B cell (primary cell): ENCODE results near the gene PPP1R14C. TPM values are rescaled to one million over a fixed set of nuclear protein-coding genes. Genes with fewer than 3 reads are reported as not detected.

Experiments
- ATAC-seq: fragments of 200-7000 bp; cut with Tn5 transposase; one replicate; pipeline ENCODE4 v1.10.0; 2021; ENCODE audit warnings: low read depth, mild to moderate bottlenecking, moderate number of reproducible peaks, moderate library complexity
- CTCF ChIA-PET: fragments of 350-600 bp; sonication (Branson Sonifier 250); formaldehyde crosslinking; loops from one replicate; lab custom pipeline; 2021; ENCODE audit warnings: antibody characterized with exemption, inconsistent platforms; lab: Charles Lee
- POLR2A ChIA-PET: fragments of 350-600 bp; sonication (Branson Sonifier 250); formaldehyde crosslinking; loops from one replicate; lab custom pipeline; 2021; ENCODE audit warnings: antibody characterized with exemption; lab: Charles Lee
- DNase-seq: peaks from one replicate; pipeline ENCODE4 v3.0.0; 2013
- H2AFZ ChIP-seq: 2 replicates; pipeline ENCODE4 v1.6.1; 2012; ENCODE audit warnings: mild to moderate bottlenecking, low read depth, low read length; ENCODE audit not compliant: insufficient read depth, poor library complexity, severe bottlenecking
- H3K27ac ChIP-seq, 2 donors: 1 replicate in 1 of 2; 2 replicates in 1 of 2; pipeline ENCODE4 v1.5.1; 2012 to 2013; ENCODE audit warnings: low read length in 2 of 2, mild to moderate bottlenecking in 2 of 2, moderate library complexity in 1 of 2
- H3K27me3 ChIP-seq, 4 experiments: fragments of 200-600 bp in 1 of 4; sonication (generic) in 1 of 4; replicated peaks in 1 of 4; 1 replicate in 2 of 4; 2 replicates in 2 of 4; pipeline versions ENCODE4 v1.6.1 to v1.7.0; 2013 to 2016; ENCODE audit warnings: low read length in 3 of 4, mild to moderate bottlenecking in 2 of 4, mixed read lengths in 1 of 4, moderate library complexity in 1 of 4; ENCODE audit not compliant: insufficient read depth in 4 of 4, control insufficient read depth in 3 of 4; ENCODE audit errors: control extremely low read depth in 1 of 4
- H3K36me3 ChIP-seq, 2 experiments: replicated peaks in 1 of 2; 1 replicate in 1 of 2; 2 replicates in 1 of 2; pipeline versions ENCODE4 v1.6.1 to v1.7.1; 2013; ENCODE audit warnings: low read length in 1 of 2; ENCODE audit not compliant: insufficient read depth in 2 of 2, control insufficient read depth in 1 of 2; ENCODE audit errors: control extremely low read depth in 1 of 2, extremely low read depth in 1 of 2
- H3K4me1 ChIP-seq, 2 donors: fragments of 200-600 bp in 1 of 2; sonication (generic) in 1 of 2; 1 replicate in 1 of 2; 2 replicates in 1 of 2; pipeline versions ENCODE4 v1.5.1 to v1.6.1; 2013 to 2017; ENCODE audit warnings: low read length in 2 of 2; ENCODE audit not compliant: control insufficient read depth in 2 of 2, insufficient read depth in 2 of 2
- H3K4me2 ChIP-seq: replicated peaks from 2 replicates; pipeline ENCODE3; 2012; ENCODE audit warnings: mild to moderate bottlenecking, low read depth, low read length; ENCODE audit not compliant: poor library complexity, severe bottlenecking
- H3K4me3 ChIP-seq, 5 experiments: fragments of 200-600 bp in 1 of 5; sonication (generic) in 1 of 5; 1 replicate in 3 of 5; 2 replicates in 2 of 5; pipeline versions ENCODE4 v1.5.1 to v1.7.0; 2011 to 2016; ENCODE audit warnings: low read length in 4 of 5, mild to moderate bottlenecking in 4 of 5, low read depth in 2 of 5, control low read depth in 1 of 5, moderate library complexity in 1 of 5; ENCODE audit not compliant: insufficient read depth in 1 of 5; ENCODE audit errors: control extremely low read depth in 1 of 5, extremely low read depth in 1 of 5
- H3K79me2 ChIP-seq: fragments of 200-600 bp; sonication (generic); one replicate; pipeline ENCODE4 v1.6.0; 2016; ENCODE audit warnings: low read length; ENCODE audit not compliant: control insufficient read depth, insufficient read depth
- H3K9ac ChIP-seq: fragments of 200-600 bp; sonication (generic); 2 replicates; pipeline ENCODE4 v1.6.1; 2017; ENCODE audit warnings: mild to moderate bottlenecking, low read length, moderate library complexity
- H3K9me3 ChIP-seq, 3 donors: one replicate each; pipeline versions ENCODE4 v1.6.1 to v1.7.1; 2013; ENCODE audit warnings: low read length in 2 of 3; ENCODE audit not compliant: control insufficient read depth in 2 of 3, insufficient read depth in 1 of 3; ENCODE audit errors: control extremely low read depth in 1 of 3
- H4K20me1 ChIP-seq: 2 replicates; pipeline ENCODE4 v1.6.0; 2012; ENCODE audit warnings: mild to moderate bottlenecking, low read length; ENCODE audit not compliant: insufficient read depth, control insufficient read depth, poor library complexity, severe bottlenecking
- H3K27ac Mint-ChIP-seq: one replicate; pipeline ENCODE4 v1.8.0; 2021; ENCODE audit warnings: mixed read lengths
- H3K27me3 Mint-ChIP-seq: one replicate; pipeline ENCODE4 v1.8.0; 2021; ENCODE audit warnings: mixed read lengths
- H3K4me1 Mint-ChIP-seq: one replicate; pipeline ENCODE4 v1.8.0; 2021; ENCODE audit warnings: mixed read lengths
- H3K4me3 Mint-ChIP-seq: one replicate; pipeline ENCODE4 v1.8.0; 2021; ENCODE audit warnings: mixed read lengths
- H3K9me3 Mint-ChIP-seq: one replicate; pipeline ENCODE4 v1.8.0; 2022; ENCODE audit warnings: mixed read lengths; ENCODE audit not compliant: insufficient read depth
- EZH2 ChIP-seq: IDR thresholded peaks from 2 replicates; pipeline ENCODE4 v1.6.1; 2012; ENCODE audit warnings: borderline replicate concordance, low read depth, mild to moderate bottlenecking, moderate library complexity, low read length; ENCODE audit not compliant: insufficient read depth, poor library complexity, severe bottlenecking
- WGBS: methylation state at CpG from one replicate; pipeline ENCODE4 v1.1.5; 2013; ENCODE audit warnings: missing lambda C conversion rate; ENCODE audit not compliant: insufficient coverage; 5-methylcytosine and 5-hydroxymethylcytosine counted together
- intact Hi-C: fragments of 100-400 bp; cut with micrococcal nuclease; formaldehyde crosslinking; loops from one replicate; pipeline ENCODE4 v1.10.0; 2022
- polyA plus RNA-seq: library from polyadenylated mRNA; depleted of rRNA; stranded (reverse); fragments of >200 nt; gene quantifications from 2 replicates; pipeline ENCODE4 v1.2.3, GENCODE V29; 2012
- total RNA-seq, 2 donors: library from RNA; stranded (reverse); fragments of 120-200 nt in 1 of 2; gene quantifications; 1 replicate in 1 of 2; 2 replicates in 1 of 2; pipeline versions ENCODE4 v1.2.3 to v1.2.4, GENCODE V29; 2013 to 2022
- TF ChIP-seq, protein P1 (sequence below): fragments of 200-600 bp; IDR thresholded peaks from one replicate; pipeline ENCODE4 v1.8.0; 2022; ENCODE audit warnings: antibody characterized with exemption, mild to moderate bottlenecking

The PPP1R14C gene
- total and polyA plus RNA-seq, 2 donors (not counting 1 experiment from before 2014, with no cell fraction given) = not detected

DNA sequence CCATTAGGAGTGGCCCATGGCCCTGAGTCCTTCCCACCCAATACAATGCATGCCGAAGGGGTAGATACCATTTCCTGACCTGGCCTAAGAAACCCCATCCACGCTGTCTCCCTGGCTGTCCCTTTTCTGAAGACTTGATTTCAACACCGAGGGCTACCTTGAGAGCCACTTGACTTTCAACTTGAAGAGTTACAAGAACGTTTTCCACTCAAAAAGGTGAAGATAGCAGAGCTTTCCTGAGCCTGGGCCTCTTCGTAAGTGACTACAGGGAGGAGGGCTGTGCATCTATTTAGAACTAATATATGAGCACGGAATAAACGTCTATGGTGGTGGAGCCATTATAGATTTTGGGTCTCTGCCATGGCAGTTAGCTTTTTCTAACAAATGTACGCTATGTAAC lies 14.4 kb upstream of the PPP1R14C start:
- Histone ChIP-seq H3K4me3 (no peak overlapping the region), H3K27me3 (peaks cover 0 to 6% (median 1%) of the 10 kb centered on the region in 4 experiments), H4K20me1 (no peaks in the 10 kb centered on the region), H3K4me1 (no peaks in the 10 kb centered on the region), H3K79me2 (no peaks in the 10 kb centered on the region), H2AFZ (no peak overlapping the region), H3K9me3 (no peaks in the 10 kb centered on the region), H3K36me3 (no peaks in the 10 kb centered on the region), H3K4me2 (no peak overlapping the region), H3K9ac (no peak overlapping the region), H3K27ac (no peak overlapping the region)
- ChIA-PET POLR2A (no interaction called here), CTCF (no interaction called here)
- 88% methylated on average over 8 of the region's 8 CpGs for WGBS
- no peak for TF ChIP-seq EZH2
- TF ChIP-seq, protein P1, sequence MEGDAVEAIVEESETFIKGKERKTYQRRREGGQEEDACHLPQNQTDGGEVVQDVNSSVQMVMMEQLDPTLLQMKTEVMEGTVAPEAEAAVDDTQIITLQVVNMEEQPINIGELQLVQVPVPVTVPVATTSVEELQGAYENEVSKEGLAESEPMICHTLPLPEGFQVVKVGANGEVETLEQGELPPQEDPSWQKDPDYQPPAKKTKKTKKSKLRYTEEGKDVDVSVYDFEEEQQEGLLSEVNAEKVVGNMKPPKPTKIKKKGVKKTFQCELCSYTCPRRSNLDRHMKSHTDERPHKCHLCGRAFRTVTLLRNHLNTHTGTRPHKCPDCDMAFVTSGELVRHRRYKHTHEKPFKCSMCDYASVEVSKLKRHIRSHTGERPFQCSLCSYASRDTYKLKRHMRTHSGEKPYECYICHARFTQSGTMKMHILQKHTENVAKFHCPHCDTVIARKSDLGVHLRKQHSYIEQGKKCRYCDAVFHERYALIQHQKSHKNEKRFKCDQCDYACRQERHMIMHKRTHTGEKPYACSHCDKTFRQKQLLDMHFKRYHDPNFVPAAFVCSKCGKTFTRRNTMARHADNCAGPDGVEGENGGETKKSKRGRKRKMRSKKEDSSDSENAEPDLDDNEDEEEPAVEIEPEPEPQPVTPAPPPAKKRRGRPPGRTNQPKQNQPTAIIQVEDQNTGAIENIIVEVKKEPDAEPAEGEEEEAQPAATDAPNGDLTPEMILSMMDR = no peak
- H3K27ac Mint-ChIP-seq = no peak overlapping the region
- ATAC-seq (no peak), DNase-seq (no peak)
- no peaks in the 10 kb centered on the region for H3K4me1 Mint-ChIP-seq
- no peak overlapping the region for H3K4me3 Mint-ChIP-seq
- intact Hi-C loops = no loop called here
- H3K27me3 Mint-ChIP-seq = peaks cover 27% of the 10 kb centered on the region
- no peaks in the 10 kb centered on the region for H3K9me3 Mint-ChIP-seq

DNA sequence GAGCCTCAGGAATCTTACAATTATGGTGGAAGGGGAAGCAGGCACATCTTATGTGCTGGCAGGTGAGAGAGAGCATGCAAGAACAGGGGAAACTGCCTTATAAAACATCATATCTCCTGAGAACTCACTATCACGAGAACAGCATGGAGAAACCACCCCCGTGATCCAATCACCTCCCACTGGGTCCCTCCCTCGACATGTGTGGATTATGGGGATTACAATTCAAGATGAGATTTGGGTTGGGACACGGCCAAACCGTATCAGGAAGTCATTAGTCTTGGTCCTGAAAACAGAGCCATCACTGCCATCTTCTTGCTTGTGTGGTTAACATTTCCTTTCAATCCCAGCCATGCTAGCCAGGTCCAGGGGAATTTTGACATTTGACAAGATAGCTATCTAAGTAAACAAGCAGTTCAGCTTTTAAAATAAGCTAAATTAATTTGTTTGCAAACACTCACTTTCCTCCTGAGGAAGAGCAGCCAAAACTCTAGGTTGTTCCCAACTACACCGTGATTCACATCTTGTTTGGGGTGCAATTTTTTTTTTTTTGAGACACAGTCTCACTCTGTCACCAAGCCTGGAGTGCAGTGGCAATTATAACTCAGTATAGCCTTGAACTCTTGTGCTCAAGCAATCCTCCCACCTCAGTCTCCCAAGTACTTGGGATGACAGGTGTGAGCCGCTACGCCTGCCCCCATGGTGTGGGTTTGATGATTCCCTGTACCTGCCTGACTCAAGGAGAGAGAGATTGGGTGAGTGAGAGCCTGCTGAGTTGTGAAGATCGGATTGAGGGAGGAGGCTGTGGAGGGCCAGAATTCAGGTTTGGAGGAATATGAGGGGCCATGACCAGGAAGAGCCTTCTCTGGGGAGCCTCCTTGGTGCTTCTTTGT lies 13.0 kb upstream of the PPP1R14C start:
- Mint-ChIP-seq H3K27ac (no peak overlapping the region), H3K4me1 (no peaks in the 10 kb centered on the region), H3K4me3 (no peak overlapping the region), H3K9me3 (no peaks in the 10 kb centered on the region), H3K27me3 (peaks cover 23% of the 10 kb centered on the region)
- no peaks in the 10 kb centered on the region for H3K9me3 ChIP-seq
- ChIA-PET CTCF (no interaction called here), POLR2A (no interaction called here)
- peaks cover 0 to 11% (median 1%) of the 10 kb centered on the region in 4 experiments for H3K27me3 ChIP-seq
- no peak overlapping the region for H3K27ac ChIP-seq
- no peak overlapping the region for H3K4me3 ChIP-seq
- H3K9ac ChIP-seq = no peak overlapping the region
- DNase-seq = no peak
- no peak for ATAC-seq
- WGBS = 54% methylated on average over 4 of the region's 9 CpGs
- H2AFZ ChIP-seq = no peak overlapping the region
- H3K79me2 ChIP-seq = no peaks in the 10 kb centered on the region
- H3K4me2 ChIP-seq = no peak overlapping the region
- no peaks in the 10 kb centered on the region for H4K20me1 ChIP-seq
- intact Hi-C loops = no loop called here
- TF ChIP-seq EZH2 = no peak
- TF ChIP-seq, protein P1 = no peak
- H3K4me1 ChIP-seq = no peaks in the 10 kb centered on the region
- no peaks in the 10 kb centered on the region for H3K36me3 ChIP-seq
